HCT116 (cell line): ENCODE measurements around the gene RBM27. TPM values are rescaled to one million over a fixed set of nuclear protein-coding genes. Genes with fewer than 3 reads are reported as not detected.

Experiments
- ATAC-seq: fragments of 200-7000 bp; cut with Tn5 transposase; 2 replicates; pipeline ENCODE4 v1.9.1; 2020; ENCODE audit warnings: mild to moderate bottlenecking, moderate library complexity
- BruUV-seq: library from RNA; stranded (reverse); fragments of 400-500 nt; replicated peaks from 2 replicates; lab custom pipeline; 2021; lab: Mats Ljungman, UMichigan
- CTCF ChIA-PET: fragments of 300-600 bp; sonication (Branson Sonifier 250); formaldehyde crosslinking; loops from one replicate; lab custom pipeline; 2021; ENCODE audit warnings: antibody characterized with exemption; lab: Charles Lee
- POLR2A ChIA-PET: fragments of 300-600, 350-600 bp; sonication (Branson Sonifier 250); formaldehyde crosslinking; loops from one replicate; lab custom pipeline; 2021; ENCODE audit warnings: antibody characterized with exemption; lab: Charles Lee
- RAD21 ChIA-PET, 2 experiments: fragments of 300-600 bp; sonication (Branson Sonifier 250); formaldehyde crosslinking; loops; one replicate each; lab custom pipeline; 2023; ENCODE audit warnings: low total read pairs in 2 of 2; ENCODE audit not compliant: uncharacterized antibody in 2 of 2, unreplicated experiment in 2 of 2, low non-redundant PET in 1 of 2; lab: Charles Lee
- DNase-seq: peaks from one replicate; pipeline ENCODE4 v3.0.0-alpha.2; 2010; ENCODE audit warnings: low read depth, low spot score
- H2AFZ ChIP-seq: fragments of 200-600 bp; shearing (Covaris generic), sonication (generic); 2 replicates; pipeline ENCODE4 v1.6.1; 2017; ENCODE audit warnings: low read depth, mixed run types, mixed read lengths, antibody characterized with exemption, low read length; ENCODE audit not compliant: poor library complexity, severe bottlenecking
- H3K27ac ChIP-seq: 2 replicates; pipeline ENCODE4 v1.5.1; 2012; ENCODE audit warnings: low read depth, low read length
- H3K27me3 ChIP-seq: fragments of 200-600 bp; sonication (generic); 2 replicates; pipeline ENCODE4 v1.6.1; 2016; ENCODE audit warnings: mixed run types, low read length, mixed read lengths; ENCODE audit not compliant: insufficient read depth
- H3K36me3 ChIP-seq, 2 experiments: fragments of 200-500 bp in 1 of 2; fragments of 200-600 bp in 1 of 2; sonication (Bioruptor generic) in 1 of 2; sonication (generic) in 1 of 2; 2 replicates each; pipeline versions ENCODE4 v1.5.1 to v1.6.1; 2014 to 2016; ENCODE audit warnings: low read length in 2 of 2, inconsistent platforms in 1 of 2, mixed read lengths in 1 of 2, mixed run types in 1 of 2; ENCODE audit not compliant: insufficient read depth in 2 of 2, control insufficient read depth in 1 of 2
- H3K4me1 ChIP-seq, 2 experiments: fragments of 200-600 bp in 1 of 2; sonication (generic) in 1 of 2; 2 replicates each; pipeline versions ENCODE4 v1.5.1 to v1.6.1; 2012 to 2017; ENCODE audit warnings: low read length in 2 of 2, inconsistent platforms in 1 of 2, mild to moderate bottlenecking in 1 of 2, mixed read lengths in 1 of 2, mixed run types in 1 of 2, moderate library complexity in 1 of 2; ENCODE audit not compliant: insufficient read depth in 2 of 2, control insufficient read depth in 1 of 2
- H3K4me2 ChIP-seq: fragments of 200-600 bp; sonication (generic); 2 replicates; pipeline ENCODE4 v1.6.1; 2017; ENCODE audit warnings: mixed run types, low read length, mixed read lengths
- H3K4me3 ChIP-seq, 2 experiments: fragments of 200-600 bp in 1 of 2; sonication (generic) in 1 of 2; replicated peaks in 1 of 2; 2 replicates each; pipeline ENCODE4 v1.5.1; 2011 to 2016; ENCODE audit warnings: low read length in 2 of 2, control low read depth in 1 of 2, low read depth in 1 of 2, mild to moderate bottlenecking in 1 of 2, mixed read lengths in 1 of 2, mixed run types in 1 of 2
- H3K79me2 ChIP-seq: fragments of 200-600 bp; sonication (generic); 2 replicates; pipeline ENCODE4 v1.6.1; 2017; ENCODE audit warnings: mild to moderate bottlenecking, mixed run types, low read length, moderate library complexity, mixed read lengths; ENCODE audit not compliant: insufficient read depth
- H3K9ac ChIP-seq: fragments of 200-600 bp; sonication (generic); 2 replicates; pipeline ENCODE4 v1.6.1; 2016; ENCODE audit warnings: low read length, mixed read lengths
- H3K9me2 ChIP-seq: fragments of 200-600 bp; sonication (generic), shearing (Covaris generic); 2 replicates; pipeline ENCODE4 v1.6.1; 2017; ENCODE audit warnings: mixed run types, mild to moderate bottlenecking, moderate library complexity; ENCODE audit not compliant: insufficient read depth
- H3K9me3 ChIP-seq, 2 experiments: fragments of 200-500 bp in 1 of 2; fragments of 200-600 bp in 1 of 2; sonication (Bioruptor generic) in 1 of 2; sonication (generic) in 1 of 2; 2 replicates each; pipeline ENCODE4 v1.6.1; 2014 to 2017; ENCODE audit warnings: low read length in 2 of 2, mixed read lengths in 2 of 2, inconsistent platforms in 1 of 2, low read depth in 1 of 2, mild to moderate bottlenecking in 1 of 2, mixed run types in 1 of 2, moderate library complexity in 1 of 2; ENCODE audit not compliant: control insufficient read depth in 1 of 2, insufficient read depth in 1 of 2
- H4K20me1 ChIP-seq: fragments of 200-600 bp; sonication (generic), shearing (Covaris generic); 2 replicates; pipeline ENCODE4 v1.6.1; 2017; ENCODE audit warnings: mixed run types, mild to moderate bottlenecking, moderate library complexity; ENCODE audit not compliant: insufficient read depth
- CBX3 ChIP-seq: IDR thresholded peaks from 2 replicates; pipeline ENCODE4 v1.6.1; 2012; ENCODE audit warnings: low read depth
- CEBPB ChIP-seq: IDR thresholded peaks from 2 replicates; pipeline ENCODE4 v1.6.1; 2012; ENCODE audit warnings: low read depth
- ELF1 ChIP-seq: IDR thresholded peaks from 2 replicates; pipeline ENCODE4 v1.6.1; 2012; ENCODE audit warnings: low read depth, borderline replicate concordance
- EZH2 ChIP-seq: fragments of 200-600 bp; sonication (generic); IDR thresholded peaks from 2 replicates; pipeline ENCODE4 v1.6.1; 2017; ENCODE audit warnings: antibody characterized with exemption, mixed run types
- MAX ChIP-seq: IDR thresholded peaks from 2 replicates; pipeline ENCODE4 v1.6.1; 2012
- POLR2AphosphoS5 ChIP-seq: IDR thresholded peaks from 2 replicates; pipeline ENCODE4 v1.6.1; 2011; ENCODE audit warnings: mild to moderate bottlenecking, low read depth, low read length, moderate library complexity
- RAD21 ChIP-seq: IDR thresholded peaks from 2 replicates; pipeline ENCODE4 v1.6.1; 2012; ENCODE audit warnings: low read depth, mild to moderate bottlenecking
- REST ChIP-seq: IDR thresholded peaks from 2 replicates; pipeline ENCODE4 v1.6.1; 2012; ENCODE audit warnings: low read depth
- SIN3A ChIP-seq: IDR thresholded peaks from 2 replicates; pipeline ENCODE4 v1.6.1; 2012; ENCODE audit warnings: low read depth
- SRF ChIP-seq: IDR thresholded peaks from 2 replicates; pipeline ENCODE4 v1.6.1; 2012; ENCODE audit warnings: low read depth
- YY1 ChIP-seq: IDR thresholded peaks from 2 replicates; pipeline ENCODE4 v1.6.1; 2011; ENCODE audit warnings: low read length, low read depth, moderate library complexity, mild to moderate bottlenecking; ENCODE audit not compliant: insufficient replicate concordance; ENCODE audit errors: extremely low read depth
- ZBTB33 ChIP-seq: IDR thresholded peaks from 2 replicates; pipeline ENCODE4 v1.6.1; 2011; ENCODE audit warnings: mild to moderate bottlenecking, low read length, moderate library complexity; ENCODE audit not compliant: insufficient replicate concordance; ENCODE audit errors: extremely low read depth
- ZFX ChIP-seq: fragments of 450-650 bp; IDR thresholded peaks from 2 replicates; pipeline ENCODE4 v1.6.1; 2017
- ZNF274 ChIP-seq: fragments of 200-500 bp; sonication (Bioruptor generic); IDR thresholded peaks from 2 replicates; pipeline ENCODE4 v1.6.1; 2014; ENCODE audit warnings: mild to moderate bottlenecking, low read depth, low read length, inconsistent platforms
- intact Hi-C: fragments of 100-400 bp; cut with micrococcal nuclease; formaldehyde crosslinking; loops from 2 replicates; pipeline ENCODE4 v1.10.0; 2022
- total RNA-seq: library from RNA; stranded (reverse); gene quantifications from one replicate; pipeline ENCODE4 v1.2.1, GENCODE V29; 2021; ENCODE audit not compliant: unreplicated experiment

Gene RBM27
- total RNA-seq, 1 experiment from 2014 or later: 15.2 TPM

GRCh38 chr5:146205499-146206202 lies 2.2 kb downstream of the RBM27 start:
- H3K9me2 ChIP-seq: no peaks in the 10 kb centered on the region
- H4K20me1 ChIP-seq: peaks cover 14% of the 10 kb centered on the region; the same call in 1 of the 2 replicates
- peak overlapping the region; percentile 90 for H3K4me2 ChIP-seq
- no peaks in the 10 kb centered on the region for H3K9me3 ChIP-seq
- H3K27ac ChIP-seq: no peak overlapping the region
- peaks cover 71% of the 10 kb centered on the region for H3K79me2 ChIP-seq
- H3K36me3 ChIP-seq: no peaks in the 10 kb centered on the region
- BruUV-seq: no TSS peak
- peak overlapping the region in 1 of 2 experiments; percentile 92; a peak in 2 of 4 replicates for H3K4me3 ChIP-seq
- CTCF ChIA-PET: interaction anchor here (0.8 kb wide), 1 partner anchor 9 kb away, joined by 4 read pairs; no protein-coding TSS in a partner anchor
- no peak overlapping the region for H2AFZ ChIP-seq
- ATAC-seq (no peak), DNase-seq (no peak)
- RAD21 ChIA-PET: no interaction called here
- POLR2A ChIA-PET: no interaction called here
- intact Hi-C loops: no loop called here
- H3K4me1 ChIP-seq: peaks cover 3 to 36% of the 10 kb centered on the region in 2 experiments; a peak in 3 of 4 replicates
- no peak for TF ChIP-seq MAX
- TF ChIP-seq POLR2AphosphoS5: no peak
- TF ChIP-seq SRF: no peak
- peak overlapping the region; percentile 84; the same call in 1 of the 2 replicates for H3K9ac ChIP-seq
- no peaks in the 10 kb centered on the region for H3K27me3 ChIP-seq

- Histone ChIP-seq H3K27ac (no peak overlapping the region), H3K27me3 (no peaks in the 10 kb centered on the region), H3K4me1 (peaks cover 3 to 36% of the 10 kb centered on the region in 2 experiments; a peak in 3 of 4 replicates), H3K9me2 (no peaks in the 10 kb centered on the region), H3K36me3 (no peaks in the 10 kb centered on the region), H4K20me1 (peaks cover 14% of the 10 kb centered on the region; the same call in 1 of the 2 replicates), H3K4me2 (no peak overlapping the region), H3K4me3 (no peak overlapping the region), H2AFZ (no peak overlapping the region), H3K79me2 (peaks cover 77% of the 10 kb centered on the region), H3K9ac (no peak overlapping the region), H3K9me3 (no peaks in the 10 kb centered on the region)
- BruUV-seq: no TSS peak
- ATAC-seq: no peak
- intact Hi-C loops: no loop called here
- no peak for DNase-seq
- RAD21 ChIA-PET: no interaction called here
- CTCF ChIA-PET: interaction anchor here (0.8 kb wide), 1 partner anchor 8 kb away, joined by 4 read pairs; no protein-coding TSS in a partner anchor
- POLR2A ChIA-PET: no interaction called here
- TF ChIP-seq ZFX: no peak
- TF ChIP-seq ZBTB33: no peak
- TF ChIP-seq CEBPB: no peak
- no peak for TF ChIP-seq ZNF274
- no peak for TF ChIP-seq SIN3A
- no peak for TF ChIP-seq REST
- no peak for TF ChIP-seq EZH2
- no peak for TF ChIP-seq ELF1
- no peak for TF ChIP-seq RAD21
- no peak for TF ChIP-seq CBX3
- no peak for TF ChIP-seq YY1
These were observed 2.9 kb downstream of the RBM27 start for GRCh38 chr5:146206257-146206656.
